ENCODE results near the gene RNPS1. TPM values are rescaled to one million over a fixed set of nuclear protein-coding genes. Genes with fewer than 3 reads are reported as not detected.

The RNPS1 gene
- total RNA-seq, 4 donors from 2014 or later, result 127 to 158 (median 141) TPM

DNA sequence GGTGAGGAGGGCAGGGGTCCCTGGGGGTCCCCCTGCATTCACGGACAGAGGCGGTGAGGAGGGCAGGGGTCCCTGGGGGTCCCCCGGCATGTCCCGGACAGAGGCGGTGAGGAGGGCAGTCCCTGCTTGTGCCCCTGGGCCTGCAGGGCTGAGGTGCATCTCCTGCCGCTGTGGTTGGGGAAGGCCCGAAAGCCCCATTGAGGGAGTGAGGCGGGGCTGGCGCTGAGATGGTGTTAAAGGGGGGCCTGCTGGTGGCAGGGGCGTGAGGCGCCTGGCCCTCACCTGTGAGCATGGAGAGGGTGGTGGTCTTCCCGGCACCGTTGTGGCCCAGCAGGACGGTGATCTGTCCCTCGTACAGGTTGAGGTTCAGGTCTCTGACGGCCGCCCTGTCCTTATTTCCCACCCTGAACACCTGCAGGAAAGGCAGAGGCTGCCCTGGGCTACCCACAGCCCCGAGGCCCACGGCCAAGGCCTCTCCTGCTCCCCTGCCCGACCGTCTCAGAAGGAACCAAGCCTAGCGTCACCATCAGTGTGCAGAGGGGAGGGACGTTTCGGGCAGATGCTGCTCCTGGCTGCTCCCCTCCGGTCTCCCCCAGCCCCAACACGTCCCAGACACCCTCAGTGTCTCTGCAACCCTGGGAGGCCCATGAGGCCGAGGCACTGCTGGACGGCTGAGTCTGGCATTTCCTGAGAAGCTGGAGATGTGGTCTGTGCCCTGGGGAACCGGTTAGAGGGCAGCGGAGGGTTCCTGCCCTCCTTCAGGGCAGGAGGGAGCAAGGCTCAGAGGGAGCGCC lies 31.4 kb upstream of the RNPS1 start:
- no peak for DNase-seq
- TF ChIP-seq POLR2A (IDR thresholded peaks at IDR 0.05), result no peak
- TF ChIP-seq, protein P1, sequence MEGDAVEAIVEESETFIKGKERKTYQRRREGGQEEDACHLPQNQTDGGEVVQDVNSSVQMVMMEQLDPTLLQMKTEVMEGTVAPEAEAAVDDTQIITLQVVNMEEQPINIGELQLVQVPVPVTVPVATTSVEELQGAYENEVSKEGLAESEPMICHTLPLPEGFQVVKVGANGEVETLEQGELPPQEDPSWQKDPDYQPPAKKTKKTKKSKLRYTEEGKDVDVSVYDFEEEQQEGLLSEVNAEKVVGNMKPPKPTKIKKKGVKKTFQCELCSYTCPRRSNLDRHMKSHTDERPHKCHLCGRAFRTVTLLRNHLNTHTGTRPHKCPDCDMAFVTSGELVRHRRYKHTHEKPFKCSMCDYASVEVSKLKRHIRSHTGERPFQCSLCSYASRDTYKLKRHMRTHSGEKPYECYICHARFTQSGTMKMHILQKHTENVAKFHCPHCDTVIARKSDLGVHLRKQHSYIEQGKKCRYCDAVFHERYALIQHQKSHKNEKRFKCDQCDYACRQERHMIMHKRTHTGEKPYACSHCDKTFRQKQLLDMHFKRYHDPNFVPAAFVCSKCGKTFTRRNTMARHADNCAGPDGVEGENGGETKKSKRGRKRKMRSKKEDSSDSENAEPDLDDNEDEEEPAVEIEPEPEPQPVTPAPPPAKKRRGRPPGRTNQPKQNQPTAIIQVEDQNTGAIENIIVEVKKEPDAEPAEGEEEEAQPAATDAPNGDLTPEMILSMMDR (IDR thresholded peaks at IDR 0.05), result no peak
- no peak overlapping the region for H3K4me3 ChIP-seq (replicated peaks in 1 of 3)
- intact Hi-C loops (cut with DNase I), result loop anchor here (10.0 kb wide), 2 partner anchors 45 to 125 kb away; partner anchors contain the start of genes ABCA3 and CCNF
- peaks cover 7 to 35% of the 10 kb centered on the region in 2 donors for H3K36me3 ChIP-seq
- no peaks in the 10 kb centered on the region for H3K9me3 ChIP-seq
- no peak overlapping the region for H3K27ac ChIP-seq
- 89 to 94% methylated on average over 19 to 21 of the region's 31 CpGs for WGBS, 2 donors
- peaks cover 5 to 7% of the 10 kb centered on the region in 2 donors for H3K4me1 ChIP-seq
- no peaks in the 10 kb centered on the region for H3K27me3 ChIP-seq

DNA sequence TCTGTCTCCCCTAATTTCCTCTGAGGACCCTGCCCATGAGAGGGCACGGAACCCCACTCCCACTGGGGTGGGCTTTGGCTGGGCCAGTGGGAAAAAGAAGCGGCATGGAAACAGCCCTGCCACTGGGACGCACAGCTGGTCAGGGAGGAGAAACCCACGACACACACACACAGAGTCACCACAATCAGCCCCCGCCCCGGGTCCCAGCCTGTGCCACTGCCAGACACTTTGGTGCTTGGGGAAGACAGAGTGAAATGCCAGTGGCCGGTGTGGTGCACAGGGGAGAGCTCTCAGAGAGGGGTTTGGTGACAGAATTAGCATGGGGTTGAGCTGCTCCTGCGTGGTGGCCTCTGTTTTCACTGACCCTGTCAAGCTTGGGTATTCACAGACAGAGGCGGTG lies 30.7 kb upstream of the RNPS1 start:
- H3K27me3 ChIP-seq, result no peaks in the 10 kb centered on the region
- peaks cover 5 to 7% of the 10 kb centered on the region in 2 donors for H3K4me1 ChIP-seq
- H3K27ac ChIP-seq, result no peak overlapping the region
- 92 to 94% methylated on average over 8 to 9 of the region's 9 CpGs for WGBS, 2 donors
- H3K36me3 ChIP-seq, result peaks cover 7 to 30% of the 10 kb centered on the region in 2 donors
- TF ChIP-seq POLR2A (IDR thresholded peaks at IDR 0.05), result no peak
- TF ChIP-seq, protein P1 (IDR thresholded peaks at IDR 0.05), result no peak
- no peaks in the 10 kb centered on the region for H3K9me3 ChIP-seq
- no peak overlapping the region for H3K4me3 ChIP-seq (replicated peaks in 1 of 3)
- DNase-seq, result no peak
- intact Hi-C loops (cut with DNase I), result loop anchor here (10.0 kb wide), 2 partner anchors 46 to 126 kb away; partner anchors contain the start of genes ABCA3 and CCNF

DNA sequence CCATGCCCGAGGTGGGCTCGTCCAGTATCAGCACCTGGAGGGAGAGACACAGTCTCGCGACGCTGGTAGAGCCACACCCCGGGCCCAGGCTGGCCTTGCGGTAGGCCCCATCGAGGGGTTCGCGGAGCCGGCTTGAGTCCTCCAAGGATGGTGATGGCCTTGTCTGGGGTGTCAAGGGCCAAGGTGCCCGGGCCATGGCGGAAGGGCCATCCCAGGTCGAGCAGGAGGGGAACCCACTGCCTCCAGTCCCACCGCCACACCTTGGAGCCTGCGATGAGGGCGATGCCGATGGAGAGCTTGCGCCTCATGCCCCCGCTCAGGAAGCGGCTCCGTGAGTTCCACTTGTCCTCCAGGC lies 29.6 kb upstream of the RNPS1 start:
- WGBS, 2 donors, result 95 to 100% methylated on average over 2 to 22 of the region's 22 CpGs
- TF ChIP-seq, protein P1 (IDR thresholded peaks at IDR 0.05), result no peak
- TF ChIP-seq POLR2A (IDR thresholded peaks at IDR 0.05), result no peak
- Histone ChIP-seq H3K9me3 (no peaks in the 10 kb centered on the region), H3K27me3 (no peaks in the 10 kb centered on the region), H3K4me1 (peaks cover 5 to 7% of the 10 kb centered on the region in 2 donors), H3K4me3 (replicated peaks in 1 of 3) (no peak overlapping the region), H3K27ac (no peak overlapping the region), H3K36me3 (peaks cover 7 to 28% of the 10 kb centered on the region in 2 donors)
- intact Hi-C loops (cut with DNase I), result loop anchor here (10.0 kb wide), 2 partner anchors 47 to 127 kb away; partner anchors contain the start of genes ABCA3 and CCNF
- DNase-seq, result no peak

DNA sequence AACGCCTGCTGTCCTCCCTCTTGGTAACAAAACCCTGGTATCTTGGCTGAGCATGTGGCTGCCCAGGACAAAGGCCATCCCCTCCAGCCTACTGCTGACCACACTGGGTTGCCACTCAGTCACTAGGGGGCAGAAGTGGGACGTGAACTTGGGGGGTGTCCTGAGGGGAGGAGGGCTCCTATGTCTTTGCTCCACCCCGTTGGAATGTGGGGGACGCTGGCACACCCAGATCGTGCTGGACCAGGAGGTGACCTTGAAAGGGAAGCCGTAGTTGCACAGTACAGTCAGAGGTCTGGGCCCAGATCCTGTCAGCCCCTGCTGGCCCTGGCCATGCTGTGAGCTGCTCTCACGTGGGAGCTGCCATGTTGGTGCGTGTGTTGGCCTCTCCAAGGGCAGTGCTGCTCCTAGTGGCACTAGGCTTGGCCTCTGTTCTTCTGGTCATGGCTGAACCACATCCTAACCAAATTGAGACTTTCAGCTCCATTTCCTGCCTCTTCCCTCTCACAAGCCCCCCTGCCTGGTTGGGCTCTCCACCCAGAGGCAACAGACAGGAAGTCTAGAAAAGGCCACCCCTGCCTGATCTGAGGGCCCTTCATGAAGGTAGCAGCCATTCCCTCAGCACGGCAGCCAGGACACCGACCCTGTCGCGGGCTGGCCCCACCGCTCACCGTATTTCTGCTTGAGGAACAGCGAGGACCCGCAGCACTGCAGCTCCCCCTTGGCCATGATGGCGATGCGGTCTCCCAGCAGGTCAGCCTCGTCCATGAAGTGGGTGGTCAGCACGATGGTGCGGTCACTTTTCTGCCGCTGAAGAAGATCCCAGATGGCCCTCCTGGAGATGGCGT lies 29.0 kb upstream of the RNPS1 start:
- peak; percentile 73 to 80 for DNase-seq
- 82 to 87% methylated on average over 13 to 14 of the region's 23 CpGs for WGBS, 2 donors
- H3K4me1 ChIP-seq, result peaks cover 5 to 7% of the 10 kb centered on the region in 2 donors
- H3K4me3 ChIP-seq (replicated peaks in 1 of 3), result no peak overlapping the region
- TF ChIP-seq, protein P1 (IDR thresholded peaks at IDR 0.05), result peak; percentile 22 to 89 (median 62)
- TF ChIP-seq POLR2A (IDR thresholded peaks at IDR 0.05), result no peak
- H3K27me3 ChIP-seq, result no peaks in the 10 kb centered on the region
- H3K36me3 ChIP-seq, result peaks cover 10 to 34% of the 10 kb centered on the region in 2 donors
- H3K9me3 ChIP-seq, result no peaks in the 10 kb centered on the region
- intact Hi-C loops (cut with DNase I), result loop anchor here (10.0 kb wide), 2 partner anchors 48 to 128 kb away; partner anchors contain the start of genes ABCA3 and CCNF
- H3K27ac ChIP-seq, result peak overlapping the region in 1 of 3 donors; percentile 17

All from thyroid gland (tissue), 4 donors.